DMS53 (cell line): ENCODE results near the gene GPR146.

Experiments used
- DNase-seq: peaks from one replicate; lab custom pipeline; 2025; lab: John Stamatoyannopoulos, UW

The GPR146 gene

GRCh38 chr7:1012004-1012715 lies 32.2 kb upstream of the GPR146 start:
- no peak for DNase-seq

- no peak for DNase-seq
Observed at GRCh38 chr7:1012716-1013095, 31.6 kb upstream of the GPR146 start.

GRCh38 chr7:1013581-1013980 lies 30.8 kb upstream of the GPR146 start:
- no peak for DNase-seq

GRCh38 chr7:1014681-1015080 lies 29.7 kb upstream of the GPR146 start:
- DNase-seq, result no peak

- no peak for DNase-seq
Observed at GRCh38 chr7:1015196-1016121, 28.9 kb upstream of the GPR146 start.

- no peak for DNase-seq
Observed at GRCh38 chr7:1016577-1017531, 27.5 kb upstream of the GPR146 start.

- DNase-seq, result no peak
Observed at GRCh38 chr7:1017586-1018333, 26.6 kb upstream of the GPR146 start.

- DNase-seq, result no peak
Observed at GRCh38 chr7:1018334-1018695, 26.0 kb upstream of the GPR146 start.

- DNase-seq, result no peak
Observed at GRCh38 chr7:1019255-1019785, 25.0 kb upstream of the GPR146 start.

- no peak for DNase-seq
Observed at GRCh38 chr7:1019789-1020610, 24.3 kb upstream of the GPR146 start.

- DNase-seq, result peak; percentile 20
Observed at GRCh38 chr7:1020849-1021251, 23.5 kb upstream of the GPR146 start.

- DNase-seq, result no peak
Observed at GRCh38 chr7:1021366-1021765, 23.0 kb upstream of the GPR146 start.

GRCh38 chr7:1021931-1022330 lies 22.4 kb upstream of the GPR146 start:
- no peak for DNase-seq

- DNase-seq, result no peak
Observed at GRCh38 chr7:1022356-1022755, 22.0 kb upstream of the GPR146 start.

- DNase-seq, result no peak
Observed at GRCh38 chr7:1022801-1023465, 21.4 kb upstream of the GPR146 start.

GRCh38 chr7:1024331-1024841 lies 20.0 kb upstream of the GPR146 start:
- no peak for DNase-seq

- DNase-seq, result no peak
Observed at GRCh38 chr7:1024876-1025742, 19.2 kb upstream of the GPR146 start.

- peak; percentile 99 for DNase-seq
Observed at GRCh38 chr7:1025743-1026581, 18.4 kb upstream of the GPR146 start.
